CD1c-positive myeloid dendritic cell (primary cell): Measurements from ENCODE around the gene EPAS1.
A peak's percentile ranks its signal among the peaks of the same experiment; 100 is the strongest.

ENCODE experiments used
- DNase-seq: peaks from one replicate; pipeline ENCODE4 v3.0.0-alpha.2; 2016; ENCODE audit errors: extremely low spot score

Gene EPAS1

DNA sequence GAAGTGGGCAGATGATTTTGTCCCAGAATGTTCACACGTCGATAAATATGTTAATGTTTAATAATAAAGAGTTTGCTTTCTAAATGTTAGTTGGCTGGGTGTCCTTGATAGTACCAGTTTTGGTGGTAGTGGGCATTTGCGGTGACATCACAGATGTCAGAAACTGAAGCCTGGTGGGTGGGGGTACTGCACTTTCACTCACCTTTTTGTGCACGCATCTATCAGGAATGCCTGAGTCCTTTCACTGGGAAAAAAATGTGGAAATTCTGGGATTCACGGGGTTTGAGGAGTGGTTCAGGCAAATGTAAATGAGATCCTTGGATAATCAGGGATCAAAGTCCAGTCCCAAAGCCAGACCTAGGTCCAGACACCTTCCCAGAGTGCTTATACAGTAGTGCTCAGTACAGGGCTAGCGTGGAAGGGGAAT, 3.2 kb downstream of the EPAS1 start:
- no peak for DNase-seq

DNA sequence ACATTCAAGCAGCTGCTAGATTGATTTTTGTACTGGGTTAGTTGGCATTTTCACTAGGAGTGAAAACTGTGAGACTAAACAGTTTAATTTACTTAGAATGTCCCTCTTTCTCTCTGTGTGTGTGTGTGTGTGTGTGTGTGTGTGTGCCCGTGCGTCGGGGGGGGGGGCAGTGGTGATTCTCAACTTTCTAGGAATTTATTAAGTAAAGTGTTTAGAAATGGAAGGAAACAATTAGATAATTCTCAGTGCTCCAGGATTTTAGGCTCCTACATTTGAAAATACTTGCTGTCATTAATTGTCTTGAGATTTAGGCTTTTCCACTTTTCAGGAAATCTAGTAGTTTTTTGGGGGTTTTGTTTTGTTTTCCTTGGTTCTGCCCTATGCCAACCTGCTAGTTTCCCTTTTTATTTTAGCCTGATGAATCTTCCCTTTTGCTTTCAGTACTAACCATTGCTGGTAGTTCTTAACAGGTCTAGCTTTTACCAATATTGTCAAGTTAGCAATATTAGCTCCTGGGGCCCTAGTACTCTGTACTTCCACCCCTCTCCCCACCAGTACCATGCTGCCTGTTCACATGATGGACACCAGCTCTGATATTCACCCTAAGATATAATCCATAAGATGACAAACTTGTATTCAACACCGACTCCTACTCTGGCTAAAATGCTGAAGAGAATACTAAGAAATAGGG, 4.9 kb downstream of the EPAS1 start:
- no peak for DNase-seq

DNA sequence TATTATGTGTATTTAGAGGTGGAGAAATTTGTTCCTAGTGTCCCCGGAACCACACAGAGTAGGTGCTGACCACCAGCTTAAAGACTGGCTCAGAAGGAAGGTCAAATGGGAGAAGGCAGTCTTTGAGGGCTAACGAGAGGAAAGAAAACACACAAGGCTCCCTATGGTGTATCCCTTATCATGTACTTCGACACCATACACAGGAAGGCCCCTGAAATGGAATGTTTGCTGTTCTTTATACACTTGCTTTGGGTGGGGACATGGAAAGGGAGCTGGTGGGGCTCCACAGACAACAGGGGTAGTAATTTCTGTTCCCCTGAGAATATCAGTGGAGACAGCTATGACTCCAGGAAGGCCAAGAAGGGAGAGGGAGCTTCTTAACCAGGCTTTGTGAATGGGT, 6.0 kb downstream of the EPAS1 start:
- no peak for DNase-seq

DNA sequence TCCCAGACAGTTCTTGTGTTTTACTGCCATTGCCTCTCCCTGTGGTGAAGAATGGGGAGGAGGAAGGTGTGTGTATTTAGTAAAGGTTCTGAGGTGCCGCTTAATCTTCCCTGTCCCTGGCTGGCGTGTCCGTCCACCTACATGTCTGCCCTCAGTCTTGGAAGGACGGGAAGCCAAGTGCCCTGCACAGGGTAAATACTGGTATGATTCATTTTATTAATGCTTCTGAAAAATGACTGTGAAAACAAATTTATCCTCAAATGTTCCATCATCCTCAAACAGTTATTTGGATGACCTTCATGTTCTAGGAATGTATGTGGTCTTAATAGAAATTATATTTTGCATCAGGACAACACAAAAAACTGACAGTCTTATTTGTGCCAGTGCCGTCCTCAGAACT, 6.6 kb downstream of the EPAS1 start:
- no peak for DNase-seq

DNA sequence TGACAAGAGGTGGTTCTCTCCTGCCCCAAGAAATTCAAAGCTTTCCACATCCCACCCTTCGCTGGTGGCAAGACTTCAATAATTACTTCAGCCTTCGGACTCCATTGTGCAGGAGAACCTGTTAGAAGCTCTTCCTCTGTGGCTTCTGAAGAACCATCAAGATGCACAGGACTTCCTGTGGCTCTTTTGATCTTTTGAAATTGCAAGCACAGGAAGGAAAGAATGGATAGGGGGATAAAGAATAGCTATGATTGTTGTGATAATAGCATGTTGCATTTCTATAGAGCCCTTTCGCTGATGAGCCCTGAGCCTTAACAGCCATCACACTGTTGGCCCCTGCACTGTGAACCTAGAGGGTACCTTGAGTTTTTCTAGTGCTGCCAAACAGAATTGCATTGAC, 7.4 kb downstream of the EPAS1 start:
- DNase-seq = no peak

DNA sequence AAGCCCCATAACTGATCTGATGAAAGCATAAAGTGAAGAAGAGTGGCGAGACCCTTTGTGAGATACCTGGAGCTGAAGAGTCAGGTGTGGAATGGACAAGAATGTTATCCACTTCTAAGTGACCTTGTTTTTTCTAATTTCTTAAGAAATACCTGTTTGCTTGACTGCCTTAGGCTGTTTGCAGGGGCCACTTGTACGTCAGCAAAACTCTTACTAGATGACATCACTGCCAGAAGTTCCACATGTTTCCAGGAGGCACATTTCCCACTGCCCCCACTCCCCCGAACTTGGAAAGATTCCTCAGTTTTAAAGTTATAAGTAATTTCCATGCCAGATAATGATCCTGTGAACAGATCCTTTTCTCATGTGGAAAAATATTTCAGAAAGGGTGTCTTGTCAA, 8.0 kb downstream of the EPAS1 start:
- DNase-seq = no peak

GRCh38 chr2:46305767-46306166, 8.6 kb downstream of the EPAS1 start:
- no peak for DNase-seq

GRCh38 chr2:46306330-46306751, 9.1 kb downstream of the EPAS1 start:
- DNase-seq = peak; percentile 63

DNA sequence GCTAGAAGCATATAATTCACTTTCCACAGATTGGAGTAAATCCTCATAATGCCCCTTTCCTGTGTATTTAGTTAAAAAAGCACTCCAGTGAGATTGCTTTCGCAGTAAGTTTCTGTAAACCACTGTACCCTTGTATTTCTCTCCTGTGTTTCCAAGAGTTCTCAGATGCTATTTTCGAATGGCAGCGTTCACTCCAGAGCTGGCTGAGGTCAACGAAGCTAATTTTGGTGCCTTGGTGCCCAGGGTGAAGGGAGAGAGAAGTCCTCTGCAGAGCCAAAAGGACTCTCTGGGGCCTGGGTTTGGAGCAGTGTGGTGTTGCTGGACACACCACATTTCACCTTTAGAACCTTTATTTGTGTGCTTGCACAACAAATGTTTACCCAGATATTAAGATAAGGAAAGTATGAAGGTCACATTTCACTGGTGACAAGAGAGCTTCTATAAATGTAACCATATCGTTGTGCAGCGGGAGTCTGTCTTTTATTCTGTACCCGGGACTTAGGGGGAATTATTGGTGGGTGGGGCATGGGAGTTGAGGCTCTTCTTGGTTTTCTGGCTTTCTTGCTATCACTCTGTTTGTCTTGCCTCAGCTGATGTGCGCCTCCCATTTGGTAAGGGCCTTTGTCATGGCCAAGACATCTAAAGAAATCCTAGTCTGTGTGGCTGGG, 9.9 kb downstream of the EPAS1 start:
- no peak for DNase-seq

GRCh38 chr2:46308081-46308480, 10.9 kb downstream of the EPAS1 start:
- no peak for DNase-seq

DNA sequence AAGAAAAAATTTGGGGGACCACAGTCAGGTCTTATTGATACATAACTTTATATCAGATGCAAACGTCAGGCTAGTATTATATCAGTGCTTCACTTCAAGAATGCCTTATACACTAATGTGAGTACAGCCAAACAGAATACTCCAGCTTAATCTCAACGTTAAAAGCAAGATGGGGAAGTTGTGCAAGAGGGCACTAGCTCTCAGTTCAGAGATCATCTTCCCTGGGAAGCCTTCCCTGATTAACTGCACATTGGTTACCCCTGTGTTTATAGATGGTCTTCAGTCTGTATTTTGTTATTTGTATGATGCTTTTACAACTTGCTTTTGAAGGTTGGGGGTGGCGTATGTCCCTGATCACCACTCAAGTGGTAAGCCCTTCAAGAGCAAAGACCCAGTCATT, 11.4 kb downstream of the EPAS1 start:
- DNase-seq = peak; percentile 43

DNA sequence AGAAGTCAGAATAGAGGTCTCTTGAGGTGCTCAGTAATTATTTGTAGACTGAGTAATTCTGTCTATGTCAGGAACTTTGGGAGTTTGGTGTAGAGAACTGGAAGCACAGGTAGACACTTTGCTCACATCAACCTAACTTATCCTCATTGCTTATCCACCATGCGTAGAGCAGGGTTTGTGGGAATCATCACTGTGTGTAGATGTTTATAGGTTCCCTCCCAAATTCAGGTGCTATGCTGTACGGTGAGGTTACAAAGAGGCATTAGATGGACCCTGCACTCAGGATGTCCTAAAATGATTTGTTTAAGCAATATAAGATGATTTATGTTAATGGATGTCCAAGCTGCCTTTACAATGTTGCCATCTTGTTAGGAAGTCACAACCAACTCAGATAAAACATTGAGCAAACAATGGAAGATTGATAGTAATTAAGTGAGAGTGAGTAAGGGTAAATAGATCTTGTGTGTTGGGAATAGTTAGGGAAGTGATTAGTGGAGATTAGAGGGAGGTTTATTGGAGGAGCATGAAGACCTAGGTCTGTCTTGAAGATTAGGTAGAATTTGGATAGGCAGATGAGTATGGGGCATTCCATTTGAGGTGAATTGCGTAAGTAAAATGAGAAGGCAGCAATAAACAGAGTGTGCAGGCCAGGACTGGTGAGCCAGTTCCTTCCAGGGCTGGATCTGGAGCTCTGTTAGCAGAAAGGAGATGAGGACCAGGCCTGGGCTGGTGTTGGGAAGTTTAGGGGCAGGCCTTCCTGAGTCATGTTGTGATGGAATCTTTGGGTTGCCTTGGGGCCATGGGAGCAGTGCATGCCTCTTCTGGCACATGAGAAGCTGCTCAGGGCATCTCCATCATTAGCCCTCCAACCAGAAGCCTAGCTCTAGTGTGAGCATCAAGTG, 12.1 kb downstream of the EPAS1 start:
- DNase-seq = no peak

DNA sequence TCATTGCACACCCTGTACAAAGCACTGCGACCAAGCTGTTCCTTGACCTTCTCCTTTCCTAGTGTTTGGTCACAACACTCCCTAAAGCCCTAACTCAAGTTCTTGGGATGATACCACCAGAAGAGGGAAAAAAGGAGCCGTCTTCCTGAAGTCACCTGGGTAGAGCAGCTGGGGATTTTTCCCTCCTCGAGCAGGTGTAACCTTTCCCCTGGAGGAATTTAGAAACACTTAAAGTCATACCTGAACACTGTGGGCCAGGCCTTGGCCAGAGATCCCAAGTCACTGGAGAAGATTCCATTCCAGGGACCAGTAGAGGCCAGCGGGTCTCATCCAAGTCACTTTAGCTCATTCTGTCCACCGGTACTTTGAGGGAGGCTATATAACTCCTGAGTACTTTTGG, 13.2 kb downstream of the EPAS1 start:
- no peak for DNase-seq

DNA sequence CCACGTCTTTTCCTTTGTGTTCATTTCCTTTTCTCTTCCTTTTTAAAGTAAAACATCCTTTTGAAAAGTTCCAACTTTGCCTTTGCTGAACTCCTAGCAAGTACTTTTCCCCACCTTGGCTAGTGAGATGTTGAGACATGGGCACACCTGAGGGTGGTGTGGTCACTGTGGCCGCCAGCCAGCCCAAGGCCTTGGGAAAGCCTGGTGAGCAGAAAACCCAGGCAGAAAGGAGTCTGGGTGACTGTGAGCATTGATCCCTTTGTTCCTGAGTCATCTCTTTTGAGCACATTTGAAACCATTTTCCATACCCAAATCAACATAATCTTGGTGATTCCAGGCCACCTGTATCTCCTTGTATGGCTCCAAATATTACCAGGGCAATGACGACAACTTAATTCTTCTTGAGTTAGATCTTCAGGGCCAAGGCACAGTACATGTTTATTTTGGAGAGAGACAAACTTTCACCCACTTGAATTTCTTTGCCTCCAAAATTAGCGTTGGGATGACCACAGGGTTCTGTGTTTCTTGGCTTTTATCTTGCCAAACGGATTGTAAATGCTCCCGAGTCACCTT, 14.5 kb downstream of the EPAS1 start:
- no peak for DNase-seq

DNA sequence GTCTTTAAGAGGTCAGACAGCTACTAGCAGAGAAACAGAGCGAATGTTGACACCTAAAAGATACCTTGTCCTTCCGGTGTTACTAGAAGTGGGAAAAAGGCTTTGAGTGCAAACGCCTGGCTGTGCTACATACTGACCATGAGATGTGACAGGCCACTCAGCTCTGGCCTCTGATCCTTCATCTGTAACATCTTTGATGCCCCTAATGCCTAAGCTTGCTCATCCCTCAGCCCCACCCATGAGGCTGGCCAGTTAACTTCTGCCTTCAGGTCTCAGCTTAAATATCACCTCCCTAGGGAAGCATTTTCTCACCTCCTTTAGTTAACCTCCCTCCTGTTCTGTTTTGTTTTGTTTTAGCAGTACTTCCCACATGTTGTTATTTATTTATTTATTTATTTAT, 15.9 kb downstream of the EPAS1 start:
- no peak for DNase-seq

DNA sequence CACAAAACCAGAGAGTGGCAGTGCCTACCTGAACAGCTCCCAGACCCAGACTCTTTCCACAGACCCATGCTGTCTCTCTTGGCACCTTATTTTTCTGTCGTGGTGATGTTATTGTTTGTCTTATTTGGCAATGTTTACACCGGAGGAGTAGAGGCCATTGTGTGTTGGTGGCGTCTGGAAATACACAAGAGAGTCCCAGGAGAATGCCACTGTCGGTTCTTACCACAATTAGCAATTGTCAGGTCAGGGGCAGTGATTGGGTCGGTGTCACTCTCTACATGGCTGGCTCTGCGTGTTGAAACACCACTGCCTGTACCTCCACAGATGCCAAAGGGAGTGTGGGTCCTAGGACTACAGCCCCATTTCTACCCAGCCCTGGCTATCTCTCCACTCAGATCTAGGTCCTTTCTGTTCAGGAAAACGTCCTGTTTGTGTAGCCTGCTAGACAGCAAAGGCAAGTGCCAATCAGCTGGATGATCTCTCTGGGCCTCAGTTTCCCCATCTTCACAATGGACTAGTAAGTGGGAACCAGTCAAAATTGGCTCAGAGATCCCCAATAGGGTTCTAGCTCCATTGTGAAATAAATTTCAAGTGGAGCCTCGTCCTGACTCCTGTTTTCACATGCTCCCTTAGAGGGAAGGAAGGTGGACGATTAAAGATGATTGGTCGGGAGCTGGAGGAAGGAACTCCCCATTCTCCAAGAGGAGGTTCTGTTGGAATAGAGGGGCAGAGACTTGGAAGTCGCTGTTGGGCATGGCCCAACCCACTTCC, 17.0 kb downstream of the EPAS1 start:
- no peak for DNase-seq

GRCh38 chr2:46315103-46315890, 18.1 kb downstream of the EPAS1 start:
- DNase-seq = peak; percentile 38

DNA sequence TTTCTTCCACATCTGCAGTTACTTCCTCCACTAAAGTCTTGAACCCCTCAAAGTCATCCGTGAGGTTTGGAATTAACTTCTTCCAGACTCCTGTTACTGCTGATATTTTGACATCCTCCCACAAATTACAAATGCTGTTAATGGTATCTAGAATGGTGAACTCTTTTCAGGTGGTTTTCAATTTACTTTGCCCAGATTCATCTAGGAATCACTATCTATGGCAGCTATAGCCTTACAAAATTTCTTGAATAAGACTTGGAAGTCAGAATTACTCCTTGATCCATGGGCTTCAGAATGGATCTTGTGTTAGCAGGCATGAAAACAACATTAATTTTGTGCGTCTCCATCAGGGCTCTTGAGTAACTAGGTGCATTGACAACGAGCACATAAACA, 19.9 kb downstream of the EPAS1 start:
- no peak for DNase-seq

- DNase-seq = no peak
These were observed 21.6 kb downstream of the EPAS1 start for GRCh38 chr2:46318579-46319460.

DNA sequence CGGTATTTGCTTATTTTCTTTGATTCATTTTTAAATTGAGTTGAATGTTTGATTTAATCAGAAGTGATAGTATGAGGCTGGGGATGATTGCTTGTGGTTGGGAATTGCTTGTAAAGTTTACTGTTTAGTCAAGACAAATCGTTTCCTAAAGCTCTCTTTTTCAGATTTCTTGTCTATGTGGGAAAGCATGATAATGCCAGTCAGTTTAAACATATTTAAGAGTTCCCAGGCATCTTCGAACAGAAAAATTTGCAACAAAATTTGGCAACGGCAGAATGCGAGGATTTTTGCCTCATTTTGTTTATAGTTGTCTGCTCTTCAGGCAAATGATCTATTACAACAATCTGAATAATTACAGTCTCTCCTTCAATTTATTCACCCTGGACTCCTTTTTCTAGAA, 22.5 kb downstream of the EPAS1 start:
- no peak for DNase-seq
